ENCODE measurements around the gene TSPAN31.

DNA sequence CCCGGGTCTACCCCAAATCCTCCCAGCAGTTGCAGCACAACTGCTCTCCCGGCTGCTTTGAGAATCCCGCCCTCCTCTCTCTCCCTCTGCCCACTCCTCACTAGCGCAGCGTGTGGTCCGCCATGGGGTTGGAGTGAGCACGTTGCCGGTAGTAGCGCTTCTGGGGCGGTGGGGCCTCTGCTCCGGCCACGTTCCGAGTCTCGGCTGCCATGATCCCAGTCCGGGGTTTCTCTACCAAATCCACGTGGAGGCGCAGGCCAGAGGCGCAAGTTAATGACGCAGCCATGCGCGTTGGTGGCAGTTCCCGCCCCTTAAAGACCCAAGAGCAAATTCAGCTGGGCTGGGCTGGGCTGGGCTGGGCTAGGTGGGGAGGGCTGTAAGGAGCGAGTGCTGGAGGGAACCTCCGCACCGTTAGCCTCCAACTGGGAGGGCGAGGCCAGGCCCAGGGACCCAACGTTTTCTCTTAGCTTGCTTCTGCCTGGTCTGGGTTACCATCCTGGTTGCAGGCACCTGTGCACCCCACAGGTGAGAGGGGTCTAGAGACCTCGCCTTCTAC, 27.1 kb downstream of the TSPAN31 start, which contains the start of gene METTL1:
- TF ChIP-seq EZH2 (IDR thresholded peaks at IDR 0.05) (no peak), POLR2AphosphoS5 (IDR thresholded peaks at IDR 0.05; ENCODE audit: borderline replicate concordance, low read depth, low read length) (peak; percentile 97)
